GM12874 (cell line): ENCODE measurements around the gene POLR1E.

ENCODE experiments used
- TF ChIP-seq, protein P1 (sequence below): IDR thresholded peaks from 2 replicates; pipeline ENCODE4 v1.5.1; 2011; ENCODE audit warnings: low read depth, mild to moderate bottlenecking, control low read depth, low read length, moderate library complexity; ENCODE audit not compliant: insufficient read depth

The POLR1E gene

DNA sequence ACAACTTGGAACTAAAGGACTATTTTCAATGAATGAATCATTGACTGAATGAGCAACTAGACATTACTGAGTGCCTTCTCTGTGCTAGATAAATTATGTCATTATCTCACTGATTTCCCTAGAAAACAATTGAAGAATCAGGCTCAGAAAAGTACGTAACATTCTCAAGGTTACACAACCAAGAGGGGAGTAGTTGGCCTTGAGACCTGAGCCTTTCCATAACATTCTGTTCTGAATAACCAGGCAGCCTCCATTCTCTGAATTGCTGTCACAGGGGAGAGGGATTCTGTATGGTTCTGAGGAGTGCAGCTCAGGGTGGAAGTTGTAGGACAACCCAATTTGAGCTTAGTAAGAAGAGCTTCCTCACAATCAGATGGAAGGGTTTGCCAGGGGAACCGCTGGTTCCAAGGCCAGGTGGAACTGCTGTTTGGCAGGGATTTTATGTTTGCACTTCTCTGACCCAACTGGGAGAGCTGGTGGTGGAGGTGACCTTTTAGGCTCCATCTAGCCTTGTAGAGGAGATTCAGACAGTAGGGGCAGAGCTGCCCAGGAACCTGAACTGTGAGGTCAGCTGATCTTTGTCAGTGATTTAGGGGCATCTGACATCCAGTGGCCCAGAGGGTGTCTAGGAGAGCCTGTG lies 16.3 kb downstream of the POLR1E start:
- TF ChIP-seq, protein P1, sequence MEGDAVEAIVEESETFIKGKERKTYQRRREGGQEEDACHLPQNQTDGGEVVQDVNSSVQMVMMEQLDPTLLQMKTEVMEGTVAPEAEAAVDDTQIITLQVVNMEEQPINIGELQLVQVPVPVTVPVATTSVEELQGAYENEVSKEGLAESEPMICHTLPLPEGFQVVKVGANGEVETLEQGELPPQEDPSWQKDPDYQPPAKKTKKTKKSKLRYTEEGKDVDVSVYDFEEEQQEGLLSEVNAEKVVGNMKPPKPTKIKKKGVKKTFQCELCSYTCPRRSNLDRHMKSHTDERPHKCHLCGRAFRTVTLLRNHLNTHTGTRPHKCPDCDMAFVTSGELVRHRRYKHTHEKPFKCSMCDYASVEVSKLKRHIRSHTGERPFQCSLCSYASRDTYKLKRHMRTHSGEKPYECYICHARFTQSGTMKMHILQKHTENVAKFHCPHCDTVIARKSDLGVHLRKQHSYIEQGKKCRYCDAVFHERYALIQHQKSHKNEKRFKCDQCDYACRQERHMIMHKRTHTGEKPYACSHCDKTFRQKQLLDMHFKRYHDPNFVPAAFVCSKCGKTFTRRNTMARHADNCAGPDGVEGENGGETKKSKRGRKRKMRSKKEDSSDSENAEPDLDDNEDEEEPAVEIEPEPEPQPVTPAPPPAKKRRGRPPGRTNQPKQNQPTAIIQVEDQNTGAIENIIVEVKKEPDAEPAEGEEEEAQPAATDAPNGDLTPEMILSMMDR, result no peak

DNA sequence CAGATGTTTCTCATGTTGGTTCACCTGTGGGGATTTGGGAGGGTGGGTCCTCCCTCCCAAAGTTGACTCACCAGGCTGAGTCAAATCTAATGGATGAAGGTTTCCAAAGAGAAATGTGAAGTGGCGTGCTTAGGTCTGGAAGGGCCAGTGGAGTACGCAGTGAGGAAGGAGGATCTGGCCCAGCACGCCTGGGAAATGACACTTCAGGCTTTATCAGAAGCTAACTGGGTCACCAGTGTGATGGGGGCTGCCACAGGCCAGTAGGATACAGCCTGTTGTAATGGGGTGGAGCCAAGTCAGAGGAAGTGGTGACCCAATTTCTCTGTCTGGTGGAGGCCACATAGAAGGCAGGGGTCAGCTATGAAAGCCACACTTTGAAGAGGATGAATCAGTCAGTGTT lies 18.0 kb downstream of the POLR1E start:
- TF ChIP-seq, protein P1, result no peak

GRCh38 chr9:37504605-37505004 lies 18.9 kb downstream of the POLR1E start:
- TF ChIP-seq, protein P1, result no peak

DNA sequence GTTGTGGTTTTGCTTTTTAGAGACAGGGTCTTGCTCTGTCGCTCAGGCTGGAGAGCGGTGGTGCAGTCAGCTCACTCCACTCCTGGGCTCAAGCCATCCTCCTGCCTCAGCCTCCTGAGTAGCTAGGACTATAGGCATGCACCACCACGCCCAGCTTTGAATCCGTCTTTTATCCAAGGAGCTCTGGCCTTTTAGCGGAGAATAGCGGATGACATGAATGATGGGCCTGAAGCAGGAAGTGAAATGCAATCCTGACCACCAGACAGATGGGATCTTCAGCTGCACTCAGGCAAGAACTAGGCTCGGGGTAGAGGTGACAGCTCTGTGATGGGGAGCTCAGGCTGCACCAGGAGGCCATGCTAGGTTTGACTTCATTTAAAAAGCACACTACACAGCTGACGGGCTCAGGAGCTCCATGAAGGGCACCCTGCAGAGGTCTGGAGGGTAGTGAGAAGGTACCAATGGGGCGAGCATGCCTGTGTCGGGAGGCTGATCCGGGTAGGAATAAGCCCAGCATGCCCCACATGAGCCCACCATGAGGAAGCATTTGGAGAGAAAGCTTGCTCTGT lies 21.9 kb downstream of the POLR1E start:
- TF ChIP-seq, protein P1, result no peak

DNA sequence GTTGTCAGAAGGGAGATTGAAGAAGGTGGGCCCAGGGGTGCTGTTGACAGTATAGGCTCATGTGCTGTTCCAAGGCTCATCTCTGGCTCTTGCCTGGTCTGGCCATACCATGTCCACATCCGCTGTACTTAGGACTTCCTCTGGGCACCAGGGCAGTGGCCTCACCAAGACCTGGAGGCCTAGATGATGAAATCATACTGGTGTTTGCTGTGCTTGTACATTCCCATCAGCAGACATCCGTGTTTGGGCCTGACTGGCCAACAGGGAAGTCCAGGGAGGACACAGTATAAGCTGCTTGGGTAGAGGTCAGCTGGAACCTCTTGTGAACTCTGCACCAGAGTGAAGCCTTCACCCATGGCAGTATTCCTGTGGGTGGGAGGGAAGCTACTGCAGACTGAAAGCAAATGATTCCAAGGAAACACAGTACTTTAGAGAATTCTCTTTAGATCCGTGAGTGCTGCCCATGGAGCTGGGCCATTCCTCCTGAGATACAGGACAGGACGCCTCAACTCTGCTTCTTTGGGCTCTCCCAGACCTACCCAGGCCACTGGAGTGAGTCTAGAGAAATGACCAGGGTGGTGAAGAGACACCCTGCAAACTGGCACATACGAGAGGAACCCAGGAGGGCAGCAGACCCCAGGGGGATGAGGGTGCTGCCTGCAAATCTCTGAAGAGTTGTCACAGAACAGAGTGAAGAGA lies 22.5 kb downstream of the POLR1E start:
- TF ChIP-seq, protein P1, result no peak

- TF ChIP-seq, protein P1, result no peak
Measured at GRCh38 chr9:37508834-37509206, 23.1 kb downstream of the POLR1E start.

DNA sequence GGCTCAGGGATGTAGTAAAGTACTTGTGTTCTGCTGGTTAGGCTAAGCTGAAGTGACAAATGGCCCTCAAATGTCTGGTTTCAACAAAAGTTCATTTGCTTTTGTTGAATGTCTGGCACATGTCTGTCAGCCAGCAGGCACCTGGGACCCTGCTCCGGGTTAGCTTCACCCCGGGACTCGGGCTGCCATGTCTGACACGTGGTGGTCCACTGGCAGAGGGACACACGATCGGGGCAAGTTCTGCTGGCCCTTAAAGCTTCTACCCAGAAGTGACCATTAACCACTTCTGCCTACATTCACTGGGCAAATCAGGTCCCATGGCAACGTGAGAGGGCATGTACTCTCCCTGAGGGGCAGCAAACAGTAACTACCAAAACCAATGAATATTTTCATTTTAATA lies 23.8 kb downstream of the POLR1E start:
- TF ChIP-seq, protein P1, result no peak
